ENCODE measurements around the gene ABCA8. TPM values are rescaled to one million over a fixed set of nuclear protein-coding genes. Genes with fewer than 3 reads are reported as not detected.

Gene ABCA8
- polyA plus RNA-seq, 3 donors: not detected

GRCh38 chr17:68993112-68993511 lies 37.9 kb upstream of the ABCA8 start:
- Histone ChIP-seq H3K27me3 (ENCODE audit: control insufficient read depth in 2 of 2, insufficient read depth in 2 of 2, low read length in 2 of 2) (no peaks in the 10 kb centered on the region), H2AFZ (ENCODE audit: insufficient read depth, low read depth, low read length, poor library complexity, severe bottlenecking) (no peak overlapping the region), H3K4me1 (ENCODE audit: control insufficient read depth in 1 of 2, insufficient read depth in 2 of 2, low read length in 2 of 2) (peaks cover 0 to 3% of the 10 kb centered on the region in 2 donors), H3K4me3 (replicated peaks in 1 of 3; ENCODE audit: low read depth in 2 of 3, low read length in 3 of 3) (no peak overlapping the region), H3K4me2 (replicated peaks; ENCODE audit: extremely low read depth, low read length, poor library complexity, severe bottlenecking) (no peak overlapping the region), H4K20me1 (ENCODE audit: insufficient read depth, low read length) (no peaks in the 10 kb centered on the region), H3K9ac (ENCODE audit: insufficient read depth, low read length, poor library complexity, severe bottlenecking) (no peak overlapping the region), H3K36me3 (replicated peaks in 1 of 2; ENCODE audit: control insufficient read depth in 1 of 2, insufficient read depth in 2 of 2, low read length in 2 of 2) (no peaks in the 10 kb centered on the region), H3K9me3 (replicated peaks in 1 of 2; ENCODE audit: control insufficient read depth in 1 of 2, insufficient read depth in 1 of 2, low read length in 2 of 2) (no peaks in the 10 kb centered on the region), H3K27ac (ENCODE audit: low read depth in 1 of 2, low read length in 2 of 2) (no peak overlapping the region), H3K79me2 (ENCODE audit: insufficient read depth, low read length) (no peaks in the 10 kb centered on the region)
- 94% methylated on average over 3 of the region's 4 CpGs for WGBS (ENCODE audit: insufficient coverage)
- no peak for TF ChIP-seq CTCF (IDR thresholded peaks at IDR 0.05)
- H3K9me3 Mint-ChIP-seq: peaks cover 0 to 8% (median 0%) of the 10 kb centered on the region in 7 donors
- peak overlapping the region in 1 of 7 donors; percentile 13 for H3K27ac Mint-ChIP-seq
- peaks cover 6% of the 10 kb centered on the region for H3K4me1 Mint-ChIP-seq
- no peak overlapping the region for H3K4me3 Mint-ChIP-seq
- intact Hi-C loops (cut with micrococcal nuclease): no loop called here
- H3K36me3 Mint-ChIP-seq: no peaks in the 10 kb centered on the region
- peaks cover 0 to 3% (median 2%) of the 10 kb centered on the region in 3 donors for H3K27me3 Mint-ChIP-seq (ENCODE audit: low read depth in 3 of 3)
- no peak for DNase-seq

- Histone ChIP-seq H3K9me3 (replicated peaks in 1 of 2; ENCODE audit: control insufficient read depth in 1 of 2, insufficient read depth in 1 of 2, low read length in 2 of 2) (no peaks in the 10 kb centered on the region), H3K4me1 (ENCODE audit: control insufficient read depth in 1 of 2, insufficient read depth in 2 of 2, low read length in 2 of 2) (no peaks in the 10 kb centered on the region), H3K4me3 (replicated peaks in 1 of 3; ENCODE audit: low read depth in 2 of 3, low read length in 3 of 3) (no peak overlapping the region), H2AFZ (ENCODE audit: insufficient read depth, low read depth, low read length, poor library complexity, severe bottlenecking) (no peak overlapping the region), H3K9ac (ENCODE audit: insufficient read depth, low read length, poor library complexity, severe bottlenecking) (no peak overlapping the region), H3K36me3 (replicated peaks in 1 of 2; ENCODE audit: control insufficient read depth in 1 of 2, insufficient read depth in 2 of 2, low read length in 2 of 2) (no peaks in the 10 kb centered on the region), H3K27me3 (ENCODE audit: control insufficient read depth in 2 of 2, insufficient read depth in 2 of 2, low read length in 2 of 2) (no peaks in the 10 kb centered on the region), H3K27ac (ENCODE audit: low read depth in 1 of 2, low read length in 2 of 2) (no peak overlapping the region), H3K4me2 (replicated peaks; ENCODE audit: extremely low read depth, low read length, poor library complexity, severe bottlenecking) (no peak overlapping the region), H4K20me1 (ENCODE audit: insufficient read depth, low read length) (no peaks in the 10 kb centered on the region), H3K79me2 (ENCODE audit: insufficient read depth, low read length) (no peaks in the 10 kb centered on the region)
- no peak for TF ChIP-seq CTCF (IDR thresholded peaks at IDR 0.05)
- Mint-ChIP-seq H3K4me3 (no peak overlapping the region), H3K9me3 (peaks cover 0 to 3% (median 0%) of the 10 kb centered on the region in 7 donors), H3K27me3 (ENCODE audit: low read depth in 3 of 3) (peaks cover 0 to 4% (median 3%) of the 10 kb centered on the region in 3 donors), H3K36me3 (no peaks in the 10 kb centered on the region), H3K4me1 (no peaks in the 10 kb centered on the region), H3K27ac (no peak overlapping the region)
- WGBS (ENCODE audit: insufficient coverage): 80% methylated on average over 2 of the region's 4 CpGs
- intact Hi-C loops (cut with micrococcal nuclease): no loop called here
- DNase-seq: no peak
Measured at GRCh38 chr17:68987966-68988365, 32.8 kb upstream of the ABCA8 start.
